Measurements from ENCODE around the gene TBC1D10B. TPM values are rescaled to one million over a fixed set of nuclear protein-coding genes. Genes with fewer than 3 reads are reported as not detected.

Gene TBC1D10B
- total and polyA plus RNA-seq, 7 donors: 14.5 to 38.3 (median 24.6) TPM

DNA sequence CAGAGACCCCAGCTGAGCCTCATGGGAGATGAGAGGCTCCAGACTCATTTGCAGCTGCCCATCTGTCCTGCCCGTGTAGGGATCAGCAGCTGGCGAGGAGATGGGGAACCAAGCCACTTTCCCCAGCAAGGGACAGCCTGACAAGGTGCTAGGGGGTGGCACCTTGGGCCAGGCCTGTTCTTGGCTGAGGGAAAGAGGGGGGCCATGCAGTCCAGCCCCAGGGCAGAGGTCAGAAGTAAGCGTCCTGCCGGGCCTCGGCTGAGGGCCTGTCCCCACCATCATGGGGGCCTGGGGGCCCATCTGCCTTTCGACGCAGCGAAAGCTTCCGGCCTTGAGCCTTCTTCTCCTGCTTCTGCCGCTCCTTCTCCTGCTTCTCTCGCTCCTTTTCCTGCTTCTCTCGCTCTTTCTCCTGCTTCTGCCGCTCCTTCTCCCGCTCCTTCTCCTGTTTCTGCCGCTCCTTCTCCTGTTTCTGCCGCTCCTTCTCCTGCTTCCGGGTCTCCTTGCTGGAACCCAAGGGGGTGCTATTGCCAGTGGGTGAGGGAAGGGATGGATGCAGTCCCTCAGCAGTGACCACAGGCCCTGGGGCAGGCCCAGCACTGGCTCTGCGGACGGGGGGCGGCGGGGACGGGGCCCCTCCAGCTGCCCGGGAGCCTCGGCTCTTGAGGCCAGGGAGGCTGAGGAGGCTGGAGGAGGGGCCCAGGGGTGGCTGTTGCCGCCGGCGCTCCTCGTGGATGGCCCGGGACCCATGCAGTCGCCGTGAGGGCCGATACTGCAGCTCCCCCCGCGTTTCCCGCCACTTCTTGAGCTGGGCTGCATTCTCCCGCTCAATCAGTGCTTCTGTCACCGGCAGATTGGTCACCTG is 12.3 kb downstream of the TBC1D10B start:
- H3K27ac ChIP-seq: no peak overlapping the region
- peaks cover 0 to 38% (median 31%) of the 10 kb centered on the region in 4 donors for H3K4me1 ChIP-seq
- no peak overlapping the region for H3K4me3 ChIP-seq
- 85 to 90% methylated on average over 37 of the region's 37 CpGs for WGBS, 2 donors
- TF ChIP-seq POLR2AphosphoS5 (IDR thresholded peaks at IDR 0.05): no peak
- no peak for TF ChIP-seq POLR2A (IDR thresholded peaks at IDR 0.05)
- TF ChIP-seq EP300 (IDR thresholded peaks at IDR 0.05): no peak
- TF ChIP-seq, protein P1, sequence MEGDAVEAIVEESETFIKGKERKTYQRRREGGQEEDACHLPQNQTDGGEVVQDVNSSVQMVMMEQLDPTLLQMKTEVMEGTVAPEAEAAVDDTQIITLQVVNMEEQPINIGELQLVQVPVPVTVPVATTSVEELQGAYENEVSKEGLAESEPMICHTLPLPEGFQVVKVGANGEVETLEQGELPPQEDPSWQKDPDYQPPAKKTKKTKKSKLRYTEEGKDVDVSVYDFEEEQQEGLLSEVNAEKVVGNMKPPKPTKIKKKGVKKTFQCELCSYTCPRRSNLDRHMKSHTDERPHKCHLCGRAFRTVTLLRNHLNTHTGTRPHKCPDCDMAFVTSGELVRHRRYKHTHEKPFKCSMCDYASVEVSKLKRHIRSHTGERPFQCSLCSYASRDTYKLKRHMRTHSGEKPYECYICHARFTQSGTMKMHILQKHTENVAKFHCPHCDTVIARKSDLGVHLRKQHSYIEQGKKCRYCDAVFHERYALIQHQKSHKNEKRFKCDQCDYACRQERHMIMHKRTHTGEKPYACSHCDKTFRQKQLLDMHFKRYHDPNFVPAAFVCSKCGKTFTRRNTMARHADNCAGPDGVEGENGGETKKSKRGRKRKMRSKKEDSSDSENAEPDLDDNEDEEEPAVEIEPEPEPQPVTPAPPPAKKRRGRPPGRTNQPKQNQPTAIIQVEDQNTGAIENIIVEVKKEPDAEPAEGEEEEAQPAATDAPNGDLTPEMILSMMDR (IDR thresholded peaks at IDR 0.05): no peak
- no peaks in the 10 kb centered on the region for H3K27me3 ChIP-seq
- no peak for DNase-seq
- H3K9me3 ChIP-seq: no peaks in the 10 kb centered on the region
- intact Hi-C loops (cut with DNase I): no loop called here
- H3K36me3 ChIP-seq: peaks cover 0 to 60% (median 29%) of the 10 kb centered on the region in 4 donors

DNA sequence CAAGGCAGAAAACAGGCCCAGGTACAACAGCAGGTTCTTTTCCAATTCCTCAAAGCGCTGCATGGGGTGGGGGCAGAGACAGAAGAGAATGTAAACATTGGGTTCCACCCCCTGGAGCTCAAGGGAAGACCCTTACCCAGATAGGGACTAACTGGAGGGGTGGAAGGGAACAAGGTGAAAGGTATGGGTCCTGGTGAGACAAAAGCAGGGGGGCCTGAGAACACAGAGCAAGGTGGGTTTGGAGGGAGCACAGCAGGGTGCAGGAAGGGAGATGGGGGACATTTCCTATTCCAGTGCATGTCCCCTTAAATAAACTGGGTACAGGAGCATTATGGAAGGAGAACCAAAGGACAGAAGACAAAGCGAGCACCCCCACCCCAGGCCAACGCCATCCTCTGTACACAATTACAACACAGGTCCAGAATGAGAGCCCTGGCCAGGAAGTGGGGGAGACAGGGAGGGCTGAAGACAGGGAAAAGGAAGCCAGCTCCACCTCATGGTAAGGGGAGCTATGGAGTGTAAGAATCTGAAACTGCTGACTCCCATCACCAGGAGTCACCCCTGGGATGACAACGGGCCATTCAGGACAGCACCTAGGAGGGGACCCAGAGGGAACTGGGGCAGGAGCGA is 13.1 kb downstream of the TBC1D10B start:
- Histone ChIP-seq H3K4me3 (no peak overlapping the region), H3K9me3 (no peaks in the 10 kb centered on the region), H3K4me1 (peaks cover 0 to 46% (median 38%) of the 10 kb centered on the region in 4 donors), H3K27ac (peak overlapping the region in 3 of 4 donors; percentile 93 to 99 (median 94)), H3K27me3 (no peaks in the 10 kb centered on the region), H3K36me3 (peaks cover 0 to 60% (median 31%) of the 10 kb centered on the region in 4 donors)
- no peak for TF ChIP-seq POLR2AphosphoS5 (IDR thresholded peaks at IDR 0.05)
- TF ChIP-seq, protein P1 (IDR thresholded peaks at IDR 0.05): no peak
- no peak for TF ChIP-seq EP300 (IDR thresholded peaks at IDR 0.05)
- TF ChIP-seq POLR2A (IDR thresholded peaks at IDR 0.05): no peak
- intact Hi-C loops (cut with DNase I): no loop called here
- no peak for DNase-seq
- 73 to 81% methylated on average over 5 of the region's 5 CpGs for WGBS, 2 donors

DNA sequence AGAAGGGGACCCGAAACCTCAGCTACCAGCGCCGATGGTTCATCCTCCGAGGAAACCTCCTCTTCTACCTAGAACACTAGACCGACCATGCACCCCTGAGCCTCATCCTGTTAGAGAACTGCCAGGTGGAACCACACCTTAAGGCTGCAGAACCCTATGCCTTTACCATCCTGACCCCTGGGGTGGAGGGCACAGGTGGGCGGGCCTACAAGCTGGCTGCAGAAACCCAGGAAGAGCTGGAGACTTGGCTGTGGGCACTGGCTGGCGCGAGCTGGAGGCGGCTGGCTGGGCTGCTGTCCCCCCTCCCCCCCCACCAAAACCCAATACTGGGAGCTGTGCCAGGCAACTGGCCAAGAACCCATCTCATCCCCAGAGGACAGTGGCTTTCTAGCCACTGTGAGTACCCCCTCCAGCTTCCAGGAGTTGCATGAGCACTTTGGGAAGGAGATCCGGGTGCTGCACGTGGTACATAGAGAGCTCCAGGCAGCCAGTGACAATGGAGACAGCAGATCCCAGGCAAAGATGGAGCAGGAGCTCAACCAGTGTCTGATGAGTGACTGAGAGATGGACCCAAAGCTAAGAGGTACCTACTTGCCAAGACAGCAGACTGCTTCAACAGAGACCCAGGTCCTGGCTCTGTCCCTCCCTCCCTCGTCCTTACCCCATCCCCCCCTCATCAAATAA is 13.8 kb downstream of the TBC1D10B start:
- intact Hi-C loops (cut with DNase I): no loop called here
- Histone ChIP-seq H3K27me3 (no peaks in the 10 kb centered on the region), H3K36me3 (peaks cover 0 to 63% (median 31%) of the 10 kb centered on the region in 4 donors), H3K9me3 (no peaks in the 10 kb centered on the region), H3K4me3 (peak overlapping the region in 2 of 4 donors; percentile 59 to 96), H3K4me1 (peaks cover 0 to 52% (median 45%) of the 10 kb centered on the region in 4 donors), H3K27ac (peak overlapping the region; percentile 93 to 99 (median 96))
- DNase-seq: no peak
- 49 to 73% methylated on average over 12 of the region's 12 CpGs for WGBS, 2 donors
- TF ChIP-seq POLR2A (IDR thresholded peaks at IDR 0.05): no peak

DNA sequence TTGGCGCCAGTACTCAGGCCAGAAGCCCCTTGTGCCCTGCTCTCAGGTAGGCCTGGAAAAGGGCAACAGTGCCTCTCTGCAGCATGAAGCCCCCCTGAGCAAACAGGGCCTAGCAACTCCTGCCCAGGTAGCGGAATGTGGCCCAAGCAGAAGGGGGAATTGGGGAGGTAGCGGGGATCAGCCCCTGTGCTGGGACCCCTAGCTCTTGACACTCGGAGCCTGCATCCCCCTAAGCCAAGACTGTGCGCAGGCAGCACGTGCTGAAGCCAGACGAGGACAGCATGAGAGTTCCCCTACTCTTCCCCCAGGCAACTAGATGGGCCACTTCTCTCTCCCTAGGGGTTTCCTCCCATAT is 14.4 kb downstream of the TBC1D10B start:
- H3K27me3 ChIP-seq: no peaks in the 10 kb centered on the region
- peak overlapping the region; percentile 93 to 99 (median 96) for H3K27ac ChIP-seq
- H3K4me1 ChIP-seq: peaks cover 0 to 58% (median 50%) of the 10 kb centered on the region in 4 donors
- no peaks in the 10 kb centered on the region for H3K9me3 ChIP-seq
- no peak for DNase-seq
- WGBS, 2 donors: 37 to 55% methylated on average over 7 of the region's 7 CpGs
- TF ChIP-seq POLR2AphosphoS5 (IDR thresholded peaks at IDR 0.05) (no peak), POLR2A (IDR thresholded peaks at IDR 0.05) (no peak), EP300 (IDR thresholded peaks at IDR 0.05) (no peak)
- TF ChIP-seq, protein P1 (IDR thresholded peaks at IDR 0.05): no peak
- intact Hi-C loops (cut with DNase I): loop anchor here (1.0 kb wide), 1 partner anchor 14 kb away; the partner anchor contains the start of gene TBC1D10B
- peaks cover 0 to 65% (median 34%) of the 10 kb centered on the region in 4 donors for H3K36me3 ChIP-seq
- H3K4me3 ChIP-seq: peak overlapping the region; percentile 36 to 96 (median 75)

Measured in sigmoid colon (tissue), 7 donors.